Stimulated activated CD8-positive, alpha-beta memory T cell treated with anti-CD3 and anti-CD28 coated beads, Interleukin-7, amount 100 ng/mL, for 4 hours (primary cell): ENCODE data around the gene CYTH1.
"Not testable (repeated sequence)": the region's sequence is repeated elsewhere in the genome, so short reads cannot be mapped to it uniquely, and the experiment has no call there.

Experiments used
- DNase-seq, 2 donors: peaks; one replicate each; pipeline ENCODE4 v3.0.0-alpha.2; 2020; ENCODE audit warnings: low read depth in 2 of 2

CYTH1 gene

DNA sequence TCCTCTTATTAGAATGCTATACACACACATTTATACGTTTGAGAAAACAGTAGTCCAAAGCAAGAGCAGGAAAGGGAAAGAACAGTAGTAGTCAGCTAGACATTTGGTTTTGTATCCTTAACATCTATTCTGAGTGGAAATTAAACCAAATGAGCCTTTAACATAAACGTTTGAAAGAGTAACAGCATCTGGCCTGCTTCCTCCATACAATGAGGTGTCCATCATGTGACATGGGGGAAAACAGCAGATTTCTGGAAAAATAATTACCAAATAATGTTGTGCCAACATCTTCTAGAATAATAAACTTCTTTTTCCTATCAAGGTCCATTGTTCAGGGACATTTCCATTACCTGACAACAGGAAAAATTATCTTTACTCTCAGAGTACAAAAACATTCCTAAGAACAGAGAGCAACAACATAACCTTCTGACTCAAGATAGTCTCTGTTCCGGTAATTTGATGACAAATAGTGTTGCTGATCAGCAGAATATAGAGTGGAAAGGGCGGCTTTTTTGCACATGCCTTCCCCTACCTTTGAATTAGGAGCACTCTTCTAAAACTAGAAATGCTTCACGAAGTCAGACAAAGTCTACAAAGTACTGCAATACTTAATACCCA, 20.2 kb downstream of the CYTH1 start:
- no peak for DNase-seq

DNA sequence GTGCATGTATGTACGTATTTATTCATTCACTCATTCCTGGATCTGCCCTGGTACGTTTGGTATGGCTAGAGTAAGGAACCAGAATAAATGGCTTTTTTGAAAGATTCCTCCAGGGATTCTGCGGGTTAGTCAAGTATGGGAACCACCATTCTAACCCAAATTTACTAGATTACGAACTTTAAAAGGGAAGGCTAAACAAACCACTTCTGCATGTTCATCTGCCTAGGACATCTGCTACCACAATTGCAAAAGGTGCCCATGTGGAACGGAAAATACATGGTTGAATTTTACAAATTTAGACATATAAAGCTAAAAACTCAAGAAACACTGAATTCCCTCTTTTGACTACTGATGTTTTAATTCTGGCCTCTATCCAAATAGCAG, 22.1 kb downstream of the CYTH1 start:
- no peak for DNase-seq

DNA sequence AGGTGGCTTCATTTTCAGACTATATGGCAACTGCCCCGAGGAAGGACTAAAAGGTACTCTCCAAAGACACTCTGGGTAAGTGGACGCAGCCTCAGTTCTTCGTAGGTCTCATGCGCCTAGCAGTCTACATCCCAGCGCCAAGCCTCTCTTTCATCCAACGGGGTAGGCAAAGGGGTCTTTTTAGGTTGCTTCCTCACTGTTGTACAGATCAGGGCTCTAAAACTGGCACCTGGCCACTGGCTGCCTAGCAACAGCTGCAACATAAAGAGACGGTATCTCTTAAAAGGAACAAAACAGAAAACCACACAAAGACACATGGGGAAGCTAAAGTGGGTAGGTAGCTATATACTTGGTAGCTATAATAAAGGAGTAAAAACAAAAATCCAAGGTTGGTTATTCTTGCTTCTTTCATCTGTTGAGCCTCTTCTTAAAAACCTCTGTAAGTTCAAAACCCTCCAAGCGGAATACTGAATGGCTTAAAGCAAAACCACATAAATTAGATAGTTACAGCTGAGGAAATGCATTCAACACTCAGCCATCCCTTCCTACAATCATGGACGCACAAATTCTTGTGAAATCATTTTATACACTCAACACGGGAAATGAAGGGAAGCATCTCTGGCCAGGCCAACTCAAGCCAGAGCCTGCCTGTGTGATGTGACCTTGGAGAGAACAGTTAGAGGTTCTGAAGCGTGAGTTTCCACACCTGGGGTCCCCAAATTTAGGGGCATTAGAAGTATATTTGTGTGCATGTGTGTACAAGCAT, 22.7 kb downstream of the CYTH1 start:
- DNase-seq: no peak

DNA sequence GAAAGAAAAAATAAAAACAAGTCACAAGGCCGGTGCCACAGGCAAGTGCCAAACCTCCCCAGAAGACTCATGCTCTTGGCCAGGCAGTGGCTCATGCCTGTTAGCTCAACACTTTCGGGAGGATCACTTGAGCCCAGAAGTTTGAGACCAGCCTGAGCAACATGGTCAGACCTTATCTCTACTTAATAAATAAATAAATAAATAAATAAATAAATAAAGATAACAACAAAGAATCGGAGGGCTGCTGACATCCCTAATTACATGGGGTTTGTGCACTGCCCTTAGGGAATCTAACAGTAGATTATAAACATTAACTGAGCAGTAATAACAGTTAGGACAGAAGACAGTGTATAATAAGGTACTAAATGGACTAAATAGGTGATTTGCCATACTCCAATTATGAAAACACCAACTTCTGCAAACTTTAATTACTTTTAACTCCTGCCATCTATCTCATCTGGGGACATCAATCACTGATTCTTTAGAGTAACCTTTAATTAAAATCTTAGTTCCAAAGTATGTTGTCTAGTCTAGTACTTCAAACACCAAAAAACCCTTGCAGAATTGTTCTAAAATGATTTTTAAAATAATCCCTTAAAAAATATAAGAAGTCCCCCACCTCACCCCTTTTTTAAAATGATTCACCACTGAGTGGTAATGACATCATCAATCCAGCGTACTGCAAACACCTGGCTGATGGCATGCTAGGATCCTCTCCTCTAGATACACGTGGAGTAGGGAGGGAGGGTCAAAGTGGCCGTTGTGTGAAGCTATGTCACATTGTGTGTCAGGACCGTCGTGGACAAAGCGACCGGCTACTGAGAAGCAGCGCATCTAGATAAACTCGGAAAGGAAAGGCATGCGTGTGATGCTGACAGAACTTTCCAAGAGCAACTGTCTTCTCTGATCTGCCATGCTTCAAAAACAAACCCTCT, 28.5 kb downstream of the CYTH1 start:
- DNase-seq: no peak

DNA sequence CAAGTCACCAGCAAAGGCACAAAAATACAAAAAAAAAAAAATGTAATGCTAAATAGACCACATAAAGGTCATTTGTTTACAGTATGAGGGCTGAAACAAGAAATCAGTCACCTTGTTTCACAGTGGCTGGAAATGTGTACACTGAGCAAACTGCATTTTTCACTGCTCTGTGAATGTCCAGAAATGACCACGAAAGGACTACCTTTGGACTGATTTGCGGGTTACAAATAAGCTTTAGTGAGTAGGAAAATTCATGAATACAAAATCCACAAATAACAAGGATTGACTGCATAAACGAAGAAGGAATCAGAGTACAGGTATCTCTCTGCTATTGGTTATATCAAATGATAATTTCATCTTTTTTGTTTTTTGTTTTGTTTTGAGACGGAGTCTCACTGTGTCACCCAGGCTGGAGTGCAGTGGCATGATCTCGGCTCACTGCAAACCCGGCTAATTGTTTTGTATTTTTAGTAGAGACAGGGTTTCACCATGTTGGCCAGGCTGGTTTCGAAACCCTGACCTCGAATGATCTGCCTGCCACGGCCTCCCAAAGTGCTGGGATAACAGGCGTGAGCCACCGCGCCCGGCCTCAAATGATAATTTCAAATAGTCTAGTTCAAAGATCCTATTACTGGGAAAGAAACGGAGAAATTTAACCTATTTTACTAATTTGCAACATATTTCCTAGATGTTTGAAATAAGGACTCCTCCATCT, 30.5 kb downstream of the CYTH1 start:
- DNase-seq: no peak

DNA sequence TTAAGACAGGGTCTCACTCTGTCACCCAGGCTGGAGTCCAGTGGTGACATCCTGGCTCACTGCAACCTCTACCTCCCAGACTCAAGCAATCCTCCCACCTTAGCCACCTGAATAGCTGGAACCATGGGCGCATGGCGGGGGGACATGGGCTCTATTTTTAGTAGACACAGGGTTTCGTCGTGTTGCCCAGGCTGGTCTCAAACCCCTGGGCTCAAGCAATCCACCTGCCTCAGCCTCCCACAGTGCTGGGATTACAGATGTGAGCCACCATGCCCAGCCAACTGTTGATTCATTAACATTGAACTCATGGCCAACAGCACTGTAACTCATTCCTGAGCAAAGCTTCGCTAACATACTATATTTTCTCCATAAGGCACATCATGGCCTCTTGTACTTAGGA, 31.1 kb downstream of the CYTH1 start:
- DNase-seq: not testable (repeated sequence)

DNA sequence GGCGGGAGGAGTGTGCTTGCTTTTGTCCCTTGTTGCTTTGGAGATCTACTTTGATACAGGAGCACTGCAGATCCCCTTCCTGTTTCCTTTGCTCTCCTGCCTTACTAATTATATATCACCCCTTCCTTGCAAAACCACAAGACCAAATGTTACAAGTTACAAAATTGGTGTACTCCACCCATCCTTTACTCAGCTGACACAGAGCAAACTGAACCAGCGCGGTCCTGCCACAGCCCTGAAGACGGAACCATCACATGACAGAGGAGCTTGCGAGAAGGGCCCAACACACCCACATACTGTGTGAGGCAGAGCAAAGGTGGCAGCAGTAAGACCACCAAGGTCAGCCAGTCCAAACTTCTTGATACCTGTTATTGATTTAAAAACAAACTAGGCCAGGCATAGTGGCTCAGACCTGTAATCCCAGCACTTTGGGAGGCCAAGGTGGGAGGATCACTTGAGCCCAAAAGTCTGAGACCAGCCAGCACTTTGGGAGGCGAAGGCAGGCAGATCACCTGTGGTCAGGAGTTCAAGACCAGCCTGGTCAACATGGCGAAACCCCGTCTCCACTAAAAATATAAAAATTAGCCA, 33.2 kb downstream of the CYTH1 start:
- DNase-seq: peak; percentile 66

DNA sequence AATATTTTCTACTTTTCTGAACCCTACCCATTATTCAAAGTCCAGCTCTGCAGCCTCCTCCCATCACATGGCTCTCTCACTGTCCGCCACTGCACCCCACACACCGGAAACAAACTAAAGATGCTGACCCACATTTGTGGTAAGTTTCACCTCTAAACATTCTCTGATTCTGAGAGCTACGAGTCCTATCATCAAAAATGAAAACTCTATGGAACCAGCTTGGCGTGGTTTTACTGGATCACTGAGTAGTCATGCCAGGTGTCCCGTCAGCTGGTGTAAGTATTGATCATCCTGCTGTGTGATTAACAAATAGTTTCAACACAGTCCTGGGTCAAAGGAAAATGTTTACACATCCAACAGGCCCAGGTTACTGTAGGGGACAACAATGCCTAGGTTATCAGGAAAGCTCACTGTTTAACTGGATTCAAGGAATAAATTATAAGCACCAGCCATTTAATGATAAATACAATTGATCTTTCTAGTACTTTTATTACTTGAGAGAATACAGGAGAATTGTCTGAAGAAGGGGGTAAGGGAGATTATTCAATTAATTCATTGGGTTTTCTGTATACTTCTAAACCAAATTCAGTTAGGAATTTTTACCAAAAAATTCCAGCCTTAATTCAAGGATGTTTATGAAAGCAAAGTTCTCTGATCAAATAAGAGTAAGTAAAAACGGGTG, 33.9 kb downstream of the CYTH1 start:
- DNase-seq: no peak

DNA sequence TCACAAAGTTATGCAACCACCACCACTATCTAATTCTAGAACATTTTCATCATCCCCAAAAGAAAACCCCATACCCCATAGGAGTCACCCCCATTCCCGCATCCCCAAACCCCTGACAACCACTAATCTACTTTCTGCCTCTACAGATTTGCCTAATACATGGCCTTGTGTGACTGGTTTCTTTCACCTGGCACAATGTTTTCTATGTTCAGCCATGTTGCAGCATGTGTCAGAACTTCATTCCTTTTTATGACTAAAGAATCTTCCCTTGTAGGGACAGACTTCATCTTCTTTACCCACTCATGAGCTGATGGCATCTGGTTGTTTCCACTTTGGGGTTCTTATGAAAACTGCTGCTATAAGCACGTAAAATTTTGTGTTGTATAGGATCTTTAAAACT, 34.6 kb downstream of the CYTH1 start:
- DNase-seq: no peak

DNA sequence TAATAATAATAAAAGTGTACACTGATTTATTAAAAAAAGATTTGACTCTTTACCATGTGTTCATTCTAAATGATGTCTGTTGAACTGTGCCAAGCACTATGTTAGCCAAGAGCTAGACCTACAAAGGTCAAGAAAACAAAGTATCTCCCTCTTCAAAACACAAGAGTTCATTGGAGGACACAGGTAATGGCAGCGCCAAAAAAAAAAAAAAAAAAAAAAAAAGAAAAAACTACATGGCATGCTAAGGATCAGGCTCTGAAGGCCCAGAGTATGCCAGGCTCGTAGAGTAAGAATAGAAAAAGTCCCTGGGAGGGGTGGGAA, 35.2 kb downstream of the CYTH1 start:
- no peak for DNase-seq

DNA sequence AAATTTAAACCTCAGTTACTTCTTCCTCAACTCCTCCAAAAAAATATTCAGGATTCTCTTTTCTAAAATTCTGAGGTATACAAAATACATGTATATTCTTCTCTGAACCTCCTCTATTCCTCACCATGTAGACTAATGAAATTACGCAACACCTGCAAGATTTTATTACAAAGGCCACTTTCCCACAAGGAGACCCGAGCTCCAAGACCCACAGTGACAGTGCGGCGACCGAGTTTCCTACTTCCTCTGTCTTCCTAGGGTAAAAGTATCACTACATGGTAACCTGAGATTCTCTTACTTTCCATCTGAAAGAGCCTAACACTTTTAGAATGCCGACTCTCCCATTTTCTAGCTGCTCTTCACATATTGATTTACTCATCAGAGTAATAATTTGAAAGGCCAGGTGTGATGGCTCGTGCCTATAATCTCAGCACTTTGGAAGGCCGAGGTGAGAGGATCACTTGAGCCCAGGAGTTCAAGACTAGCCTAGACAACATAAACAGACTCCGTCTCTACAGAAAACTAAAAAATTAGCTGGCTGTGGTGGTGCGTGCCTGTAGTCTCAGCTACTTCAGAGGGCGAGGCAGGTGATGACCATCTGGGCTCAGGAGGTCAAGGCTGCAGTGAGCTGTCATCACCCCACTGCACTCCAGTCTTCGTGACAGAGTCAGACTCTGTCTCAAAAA, 35.7 kb downstream of the CYTH1 start:
- no peak for DNase-seq

DNA sequence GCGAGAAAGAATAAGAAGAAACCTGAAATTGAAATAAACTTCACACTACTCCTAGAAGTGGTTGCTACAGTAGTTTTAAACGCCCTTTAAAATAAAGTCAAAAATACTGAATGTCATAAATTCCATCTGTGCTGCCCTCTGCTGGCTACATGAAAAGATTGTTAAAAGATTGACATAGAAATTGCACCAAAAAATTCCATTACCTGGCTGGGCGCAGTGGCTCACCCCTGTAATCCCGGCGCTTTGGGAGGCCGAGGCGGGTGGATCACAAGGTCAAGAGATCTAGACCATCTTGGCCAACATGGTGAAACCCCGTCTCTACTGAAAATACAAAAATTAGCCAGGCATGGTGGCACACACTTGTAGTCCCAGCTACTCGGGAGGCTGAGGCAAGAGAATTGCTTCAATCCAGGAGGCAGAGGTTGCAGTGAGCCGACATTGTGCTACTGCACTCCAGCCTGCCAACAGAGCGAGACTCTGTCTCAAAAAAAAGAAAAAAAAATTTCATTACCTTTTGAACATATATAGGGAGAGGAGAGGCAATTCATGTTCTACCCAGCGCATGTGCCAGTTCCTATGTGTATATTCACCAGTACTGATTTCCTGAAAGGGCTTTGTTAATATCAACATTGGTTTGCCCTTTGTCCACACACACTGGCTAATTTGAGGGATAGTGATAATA, 36.5 kb downstream of the CYTH1 start:
- DNase-seq: no peak

DNA sequence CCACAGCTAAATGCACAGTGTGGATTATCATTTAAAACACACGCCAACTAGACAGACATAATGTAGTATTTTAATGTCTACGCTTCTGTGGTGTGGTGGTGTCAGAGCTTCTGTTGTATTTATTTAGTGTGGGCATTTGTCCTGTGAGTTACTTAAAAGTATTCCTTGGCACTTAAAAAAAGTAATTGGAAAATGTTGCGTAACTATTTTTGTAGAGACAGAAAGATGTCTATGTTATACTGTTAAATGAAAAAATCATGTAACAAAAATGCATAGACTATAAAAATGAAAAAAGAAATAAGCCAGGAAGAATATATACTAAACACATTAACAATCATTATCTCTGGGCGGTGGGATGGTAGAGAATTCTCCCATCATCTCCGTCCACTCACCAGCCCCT, 39.2 kb downstream of the CYTH1 start:
- DNase-seq: no peak

DNA sequence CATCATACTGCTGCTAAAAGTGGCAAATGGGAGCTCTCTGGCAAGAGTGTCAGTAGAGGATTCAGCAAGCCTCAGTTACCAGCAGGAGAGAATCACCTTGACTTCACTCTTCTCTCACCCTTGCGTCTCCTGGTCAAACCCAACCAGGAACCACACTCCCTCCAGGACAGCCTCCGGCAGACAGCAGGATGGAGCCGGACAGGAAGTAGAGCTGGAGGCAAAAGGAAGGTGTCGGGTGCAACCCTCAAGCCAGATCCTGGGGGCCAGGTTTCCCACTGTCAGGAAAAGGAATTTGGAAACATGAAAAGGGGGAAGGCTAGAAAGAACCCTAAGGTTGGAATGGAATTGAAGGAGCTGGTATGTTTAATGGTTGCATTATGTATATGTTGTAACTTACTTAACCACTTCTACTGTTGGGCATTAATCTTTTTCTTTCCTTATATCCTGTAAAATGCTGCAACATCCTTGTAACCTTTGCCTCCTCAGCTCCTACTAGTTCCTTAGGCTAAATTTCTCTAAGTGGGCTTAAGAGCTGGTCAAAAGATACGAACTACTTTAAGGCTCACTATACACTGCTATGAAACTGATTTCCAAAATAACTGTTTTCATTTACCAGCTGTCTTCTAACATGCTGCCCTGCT, 40.3 kb downstream of the CYTH1 start:
- no peak for DNase-seq

DNA sequence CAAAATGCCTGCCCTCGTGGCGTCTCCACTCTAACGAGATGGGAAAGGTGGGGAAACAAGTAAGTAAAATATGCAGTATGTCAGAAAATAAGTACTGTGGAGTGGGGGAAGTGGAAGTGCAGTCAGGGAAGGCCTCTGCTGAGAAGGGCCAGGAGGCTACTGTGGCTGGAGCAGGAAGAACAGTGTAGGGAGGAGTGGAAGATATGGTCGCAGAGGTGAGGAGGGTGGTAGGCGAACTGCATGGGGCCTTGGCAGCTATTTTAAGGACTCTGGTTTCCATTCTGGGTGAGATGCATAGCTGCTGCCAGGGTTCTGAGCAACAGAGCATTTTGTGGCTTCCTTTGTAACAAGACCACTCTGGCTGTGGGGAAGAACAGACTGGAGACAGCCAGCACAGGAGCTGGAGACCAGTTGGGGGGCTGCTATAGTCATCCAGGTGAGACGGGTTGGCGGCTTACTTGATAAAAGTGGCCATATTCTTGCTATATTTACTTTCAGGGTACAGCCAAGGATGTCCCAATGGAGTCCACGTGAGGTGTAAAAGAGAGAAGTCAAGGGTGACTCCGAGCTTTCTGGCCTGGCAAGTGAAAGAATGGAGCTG, 42.6 kb downstream of the CYTH1 start:
- no peak for DNase-seq

DNA sequence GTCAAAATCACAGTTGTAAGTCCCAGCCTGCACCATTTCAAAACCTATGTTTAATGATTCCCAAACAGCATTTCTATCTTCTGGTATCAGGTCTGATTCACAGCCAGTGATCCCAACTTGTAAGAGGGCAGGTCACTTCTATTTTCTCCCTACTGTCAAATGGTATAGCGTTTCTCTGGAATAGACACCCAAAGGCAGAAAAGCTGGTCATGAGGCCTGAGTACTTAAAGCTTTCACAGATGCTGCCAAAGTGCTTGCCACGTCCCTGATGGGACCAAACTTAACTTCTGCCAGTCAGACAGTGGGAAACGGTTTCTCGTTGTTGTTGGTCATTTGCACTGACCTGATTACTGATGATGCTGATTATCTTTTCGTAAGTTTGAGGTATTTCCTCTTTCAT, 43.4 kb downstream of the CYTH1 start:
- no peak for DNase-seq

DNA sequence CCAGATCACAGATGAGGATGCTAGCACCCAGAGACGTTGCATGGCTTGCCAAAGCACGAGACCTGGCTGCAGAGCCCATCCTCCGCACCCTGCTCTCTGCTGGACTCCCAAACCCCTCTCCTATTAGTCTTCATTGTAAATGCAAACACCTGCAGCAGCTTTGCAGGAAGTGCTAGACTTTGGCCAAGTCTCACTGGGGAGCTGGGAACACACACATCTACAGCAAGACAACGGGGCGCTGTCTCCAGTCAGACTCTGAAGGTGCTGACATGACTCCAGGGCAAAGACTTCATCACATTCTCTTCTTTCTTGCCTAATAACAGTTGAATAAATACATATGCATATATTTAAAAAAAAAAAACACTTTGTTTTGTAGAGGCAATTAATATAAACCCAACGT, 43.8 kb downstream of the CYTH1 start:
- no peak for DNase-seq

DNA sequence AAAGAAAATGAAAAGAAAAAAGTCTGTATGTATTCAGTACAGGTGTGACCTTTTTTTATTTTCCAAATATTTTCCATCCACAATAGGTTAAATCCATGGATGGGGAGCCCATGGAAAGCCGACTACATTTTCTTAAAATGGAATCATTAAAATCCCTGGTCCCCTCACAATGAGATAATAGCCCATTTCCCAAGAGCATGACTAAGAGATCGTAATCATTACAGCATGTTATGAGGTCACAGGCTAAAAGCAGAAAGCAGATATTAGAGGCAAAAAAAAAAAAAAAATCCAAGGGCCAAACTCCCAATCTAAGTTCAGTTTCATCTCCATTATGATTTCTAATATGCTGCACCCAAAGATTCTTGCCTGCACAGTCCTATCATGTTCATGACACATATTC, 44.7 kb downstream of the CYTH1 start:
- DNase-seq: no peak

DNA sequence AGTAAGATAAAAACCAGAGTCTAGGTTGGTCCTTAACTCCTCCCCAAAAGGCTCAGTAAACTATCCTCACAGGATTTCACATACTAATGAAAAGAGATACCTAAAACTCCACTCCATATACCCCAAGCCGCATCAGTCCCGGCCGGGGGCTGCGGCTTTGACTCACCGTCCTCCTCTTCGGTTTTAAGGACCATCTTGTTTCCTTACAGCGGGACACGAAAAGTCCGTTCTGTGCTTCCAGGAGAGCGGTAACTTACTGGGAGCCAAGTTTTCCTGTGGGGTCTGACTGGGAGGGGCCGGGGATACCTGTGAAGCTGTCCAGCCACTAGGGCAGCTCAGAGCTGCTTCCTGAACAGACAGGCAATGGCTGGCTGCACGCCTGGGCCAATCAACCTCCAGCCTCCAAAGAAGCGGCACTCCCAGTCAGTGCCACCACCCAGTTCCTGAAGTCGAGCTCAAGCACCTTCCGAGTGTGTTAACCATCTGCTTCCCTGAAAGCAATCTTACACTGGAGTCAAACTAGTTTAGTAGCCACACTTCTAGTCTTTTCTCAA, 45.5 kb downstream of the CYTH1 start:
- DNase-seq: peak in 1 of 2 donors; percentile 50
